Stimulated activated CD4-positive, alpha-beta T cell treated with anti-CD3 and anti-CD28 coated beads, Interleukin-12 subunit alpha, Interleukin-12 subunit beta, amount 100 ng/mL, for 24 hours (primary cell): ENCODE results near the gene IRAK4.

ENCODE experiments used
- DNase-seq, 2 experiments: peaks; one replicate each; pipeline ENCODE4 v3.0.0-alpha.2; 2020; ENCODE audit warnings: low read depth in 2 of 2

IRAK4 gene

DNA sequence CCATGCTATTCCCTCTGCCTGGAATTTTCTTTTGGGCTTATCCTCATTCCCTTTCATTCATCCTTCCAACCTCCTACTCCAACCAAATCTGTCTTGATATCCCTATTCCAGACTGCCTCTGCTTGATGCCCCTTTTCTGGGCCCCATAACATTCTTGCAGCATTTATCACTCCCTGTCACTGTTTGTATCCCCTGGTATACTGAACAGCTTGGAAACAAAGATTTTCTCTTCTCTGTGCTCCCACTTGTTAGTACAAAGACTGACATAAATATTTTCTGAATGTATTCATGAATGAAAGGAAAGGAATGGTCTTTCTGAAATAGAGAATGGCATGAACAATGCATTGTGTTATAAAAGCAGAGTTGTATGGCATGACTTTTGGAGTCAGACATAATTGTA is 7.5 kb downstream of the IRAK4 start:
- no peak for DNase-seq

DNA sequence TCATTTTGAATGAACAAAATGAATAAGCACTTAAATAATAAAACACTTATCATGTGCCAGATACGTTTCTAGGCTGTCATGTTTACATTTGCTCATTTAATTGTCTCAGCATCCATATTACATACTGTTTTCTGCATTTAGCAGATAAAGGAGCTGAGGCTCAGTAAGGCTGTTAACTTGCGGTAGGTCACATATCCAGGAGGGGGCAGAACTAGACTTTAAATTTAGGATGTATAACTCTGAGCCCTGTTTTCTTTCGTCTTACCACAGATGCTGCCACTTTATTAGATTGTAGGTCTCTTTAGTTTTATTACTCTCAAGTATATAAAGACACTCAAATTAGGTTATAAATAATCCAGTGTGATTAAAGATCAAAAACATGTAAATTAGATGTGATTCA is 17.7 kb downstream of the IRAK4 start:
- no peak for DNase-seq

DNA sequence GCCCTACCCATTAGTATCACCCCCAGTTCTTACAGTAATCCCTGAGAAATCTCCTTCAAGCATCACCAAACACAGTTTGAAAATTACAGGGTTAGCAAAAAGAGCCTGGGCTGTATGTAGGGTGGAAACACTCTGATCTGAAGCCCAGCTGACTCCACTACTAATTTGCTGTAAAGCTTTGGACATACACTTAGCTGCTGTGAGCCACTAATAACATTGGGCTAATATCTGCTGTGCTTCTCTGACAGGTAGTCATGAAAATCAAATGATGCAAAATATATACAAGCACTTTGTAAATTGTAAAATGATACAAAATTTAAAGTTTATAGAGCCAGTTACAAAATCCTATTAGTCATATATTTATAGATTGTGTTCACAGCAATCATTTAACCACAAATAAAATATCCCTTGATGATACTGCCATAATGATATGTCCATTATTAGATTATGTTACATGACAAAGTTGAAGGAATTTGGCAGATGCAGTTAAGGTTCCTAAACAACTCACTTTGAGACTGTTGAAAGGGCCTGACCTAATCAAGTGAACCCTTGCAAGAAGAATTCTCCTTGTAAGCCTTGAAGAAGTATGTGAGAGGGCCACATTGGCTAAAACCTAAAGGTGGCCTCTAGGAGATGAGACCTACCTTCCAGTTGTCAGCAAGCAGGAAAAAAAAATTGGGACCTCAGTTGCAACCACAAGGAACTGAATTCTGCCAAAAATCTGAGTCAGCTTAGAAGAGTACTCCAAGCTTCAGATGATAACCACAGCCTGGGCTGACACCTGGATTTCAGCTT is 28.3 kb downstream of the IRAK4 start:
- no peak for DNase-seq

DNA sequence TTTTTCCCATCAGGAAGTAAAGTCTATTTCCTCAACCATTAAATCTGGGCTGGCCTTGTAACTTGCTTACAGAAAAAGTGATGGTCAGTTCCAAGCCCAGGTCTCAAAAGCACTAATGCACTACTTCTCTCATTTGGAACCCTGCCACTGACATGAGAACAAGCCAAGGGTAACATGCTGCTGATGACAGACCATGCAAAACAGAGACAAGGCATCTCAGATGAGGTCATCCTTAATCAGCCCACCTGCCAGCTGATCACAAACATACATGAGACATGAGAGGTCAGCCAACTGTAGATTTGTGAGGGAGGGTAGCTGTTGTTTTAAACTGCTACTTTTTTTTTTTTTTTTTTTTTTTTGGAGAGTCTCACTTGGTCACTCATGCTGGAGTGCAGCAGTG is 31.2 kb downstream of the IRAK4 start:
- no peak for DNase-seq

DNA sequence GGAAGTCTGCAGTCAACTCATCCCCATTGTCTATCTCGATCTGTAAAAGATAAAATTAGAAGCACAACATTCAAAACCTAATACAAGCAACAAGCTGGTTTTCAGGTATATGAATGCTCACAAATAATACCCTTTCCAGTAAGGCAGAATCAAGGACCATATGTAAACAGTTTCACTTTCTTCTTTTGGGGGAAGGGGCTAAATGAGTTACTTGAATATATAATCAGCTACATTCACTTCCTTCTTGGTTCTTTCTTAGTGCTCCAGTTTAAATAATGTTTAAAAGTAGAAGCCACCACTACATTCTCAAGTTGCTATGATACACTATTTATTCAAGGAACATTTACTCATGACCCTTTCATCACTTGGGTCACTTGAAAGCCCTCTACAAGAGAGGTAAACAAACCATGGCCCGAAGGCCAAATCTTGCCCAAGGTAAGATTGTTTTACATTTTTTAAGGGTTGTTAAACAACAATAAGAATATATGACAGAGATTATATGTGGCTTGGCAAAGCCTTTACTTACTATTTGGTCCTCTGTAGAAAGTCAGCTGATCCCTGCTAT is 37.0 kb downstream of the IRAK4 start:
- DNase-seq, result no peak

DNA sequence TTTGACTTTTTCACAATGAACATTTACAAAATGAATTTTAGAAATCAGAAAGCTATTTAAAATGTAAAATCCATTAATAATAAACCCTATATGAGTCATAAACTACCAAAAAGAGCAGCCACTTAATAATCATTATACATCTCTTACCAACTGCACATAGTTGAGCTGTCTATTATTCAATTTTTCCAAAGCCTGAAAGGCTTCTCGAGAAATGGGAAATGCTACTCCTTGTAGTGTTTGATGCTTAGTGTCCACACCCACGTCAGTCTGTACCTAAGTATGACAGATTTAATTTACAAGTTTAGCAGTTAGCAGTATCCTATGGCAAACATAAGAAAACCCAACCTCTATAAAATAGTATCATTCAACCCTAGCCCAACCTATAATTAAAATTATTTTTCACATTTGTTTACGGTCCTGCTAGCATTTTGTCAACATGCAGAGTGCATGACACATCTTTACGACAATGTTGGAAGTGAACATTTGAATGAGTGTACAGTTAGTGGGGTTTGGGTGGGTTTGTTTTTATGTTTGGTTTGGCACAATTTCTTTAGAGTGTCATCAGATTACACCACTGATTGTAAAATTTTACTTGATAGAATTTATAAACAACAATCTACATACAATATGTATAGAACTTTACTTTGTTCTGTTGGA is 38.9 kb downstream of the IRAK4 start:
- DNase-seq, result no peak

DNA sequence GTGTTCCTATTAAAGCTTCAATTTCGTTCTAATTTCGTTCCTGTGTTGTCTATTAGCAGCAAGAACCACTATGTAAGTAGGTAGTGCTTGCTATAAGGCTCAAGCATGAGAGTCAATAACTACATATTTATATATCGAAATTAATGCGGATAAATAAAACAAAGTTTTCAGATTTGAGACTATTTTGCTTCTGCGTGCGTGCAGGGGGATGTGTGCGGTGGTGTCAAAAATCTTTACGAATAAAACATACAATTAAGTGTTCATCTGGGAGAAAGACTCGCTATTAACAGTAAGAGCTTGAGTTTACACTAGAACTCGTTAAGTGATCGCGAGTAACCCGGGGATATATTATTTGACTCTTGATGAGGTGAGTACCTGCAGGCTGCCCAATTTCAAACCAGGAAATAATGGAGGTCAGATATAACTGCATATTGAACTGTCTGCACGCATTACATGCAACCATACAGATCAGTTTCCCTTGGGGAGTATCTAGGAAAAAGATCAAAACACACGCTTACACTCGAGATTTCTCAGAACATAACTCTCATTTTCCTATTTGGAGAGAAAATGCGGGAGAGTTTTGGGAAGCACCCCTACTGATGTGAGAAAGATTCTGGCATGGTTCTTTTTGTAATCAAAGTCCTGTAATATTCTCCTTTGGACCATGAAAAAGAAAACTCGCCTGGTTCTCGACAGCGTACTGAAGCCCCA is 46.6 kb downstream of the IRAK4 start:
- no peak for DNase-seq

DNA sequence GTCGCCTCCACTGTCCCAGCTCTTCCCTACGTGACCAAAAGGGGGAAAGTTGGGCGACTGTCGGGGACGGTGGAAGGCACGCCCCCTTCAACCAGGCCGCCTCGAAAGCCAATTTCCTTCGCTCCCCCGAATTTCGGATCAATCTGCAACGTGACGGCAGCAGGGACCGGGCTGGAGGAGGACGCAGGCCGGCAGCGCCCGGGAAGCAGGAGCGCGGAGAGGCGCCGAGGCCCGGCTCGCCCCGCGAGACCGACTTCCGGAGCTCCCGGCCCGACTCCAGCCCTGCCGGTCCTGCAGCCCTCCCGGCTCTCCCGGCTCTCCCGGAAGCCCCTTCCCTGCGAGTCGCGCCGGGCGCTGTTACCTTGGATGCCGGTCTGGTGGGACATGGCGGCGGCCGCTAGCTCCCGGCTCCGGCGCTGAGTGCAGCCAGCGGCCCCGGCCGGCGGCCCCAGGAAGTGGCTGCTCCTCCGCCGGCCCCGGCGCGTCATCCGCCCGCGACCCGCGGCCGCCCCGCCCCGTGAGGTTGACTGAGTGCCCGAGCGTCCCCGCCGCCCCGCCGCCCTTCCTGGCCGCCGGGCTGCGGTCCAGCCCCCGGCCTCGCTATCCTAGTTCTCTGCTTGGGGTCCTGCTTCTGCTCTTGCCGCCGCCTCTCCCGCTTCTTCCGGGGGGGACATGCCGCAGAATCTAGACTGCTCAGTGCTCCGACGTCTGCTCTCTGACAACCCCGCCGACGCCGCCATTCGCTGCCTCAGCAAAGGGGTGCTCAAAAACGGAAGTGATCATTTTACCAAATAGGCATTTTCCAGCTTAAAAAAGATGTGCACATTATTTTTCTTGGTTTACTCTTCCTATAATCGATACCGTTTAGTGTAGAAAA is 47.3 kb downstream of the IRAK4 start, which contains the start of gene TWF1:
TSS of gene TWF1 (minus strand) at position 458 of the 877 bp plus-strand sequence. CDS start at position 386, 72 bp downstream.
- peak; percentile 70 to 76 for DNase-seq

DNA sequence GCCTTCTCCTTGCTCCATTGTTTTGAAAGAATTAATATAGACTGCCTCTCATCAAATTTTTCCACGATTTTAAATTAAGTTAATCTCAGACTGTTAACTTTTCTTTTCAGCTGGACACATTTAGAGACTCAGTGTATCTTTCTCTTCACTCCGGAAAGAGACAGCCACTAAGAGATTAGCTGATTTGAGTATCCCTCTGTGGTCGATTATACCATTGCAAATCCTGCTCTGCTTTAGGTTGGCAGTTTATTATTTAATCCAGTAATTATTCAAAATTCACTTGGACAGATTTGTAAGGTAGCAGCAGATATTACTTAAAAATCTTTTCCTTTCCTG is 48.0 kb downstream of the IRAK4 start:
- no peak for DNase-seq

DNA sequence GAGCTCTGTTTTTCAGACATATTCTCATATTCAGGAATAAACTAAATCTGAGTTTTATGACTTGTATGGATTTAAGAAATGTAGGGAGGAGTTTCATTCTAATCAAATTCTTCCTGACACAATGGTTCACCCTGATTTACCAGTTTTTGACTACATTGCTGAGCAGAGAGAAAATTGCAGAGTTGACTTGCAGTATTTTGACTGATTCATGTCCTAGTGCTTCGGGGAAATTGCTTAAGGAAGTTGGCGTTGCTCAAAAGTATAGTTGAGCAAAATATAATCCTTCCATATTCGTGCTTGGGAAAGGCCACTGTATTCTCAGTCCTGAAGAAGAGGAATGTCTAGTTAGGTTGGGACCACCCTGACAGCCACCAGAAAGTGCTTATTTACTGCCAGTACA is 48.6 kb downstream of the IRAK4 start:
- no peak for DNase-seq

DNA sequence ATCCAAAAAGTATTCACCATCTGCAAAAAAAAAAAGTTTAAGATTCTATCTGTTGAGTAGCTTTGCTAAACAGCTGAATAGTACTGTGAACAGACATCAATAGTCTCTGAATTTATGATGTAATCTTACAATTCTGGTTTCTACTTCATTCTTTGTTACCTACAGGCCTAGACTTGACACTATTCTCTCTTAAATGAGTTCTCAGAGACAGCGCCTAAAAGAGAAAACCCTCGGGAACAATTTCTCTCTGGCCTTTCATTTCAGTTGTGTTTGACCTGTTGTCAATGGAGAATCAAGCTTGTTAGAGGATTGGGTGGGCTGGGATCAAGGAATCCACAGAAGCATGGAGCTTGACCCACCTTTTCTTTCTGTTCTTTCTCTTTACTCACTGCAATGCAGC is 53.3 kb downstream of the IRAK4 start:
- DNase-seq, result no peak

DNA sequence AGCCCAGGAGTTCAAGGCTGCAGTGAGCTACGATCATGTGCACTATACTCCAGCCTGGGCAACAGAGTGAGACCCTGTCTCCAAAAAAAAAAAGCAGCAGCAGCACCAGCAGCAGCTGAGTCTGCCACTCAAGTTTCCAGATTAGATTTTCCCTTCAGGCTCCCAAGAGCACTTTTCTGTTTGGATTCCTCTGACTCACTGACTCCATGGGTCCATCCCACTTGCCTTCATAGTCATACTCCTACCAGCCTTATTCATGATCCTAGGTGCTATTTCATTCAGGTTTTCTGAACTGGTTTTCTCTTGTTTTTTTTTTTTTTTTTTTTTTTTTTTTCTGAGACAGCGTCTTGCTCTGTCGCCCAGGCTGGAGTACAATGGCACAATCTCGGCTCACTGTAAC is 54.2 kb downstream of the IRAK4 start:
- DNase-seq, result no peak

DNA sequence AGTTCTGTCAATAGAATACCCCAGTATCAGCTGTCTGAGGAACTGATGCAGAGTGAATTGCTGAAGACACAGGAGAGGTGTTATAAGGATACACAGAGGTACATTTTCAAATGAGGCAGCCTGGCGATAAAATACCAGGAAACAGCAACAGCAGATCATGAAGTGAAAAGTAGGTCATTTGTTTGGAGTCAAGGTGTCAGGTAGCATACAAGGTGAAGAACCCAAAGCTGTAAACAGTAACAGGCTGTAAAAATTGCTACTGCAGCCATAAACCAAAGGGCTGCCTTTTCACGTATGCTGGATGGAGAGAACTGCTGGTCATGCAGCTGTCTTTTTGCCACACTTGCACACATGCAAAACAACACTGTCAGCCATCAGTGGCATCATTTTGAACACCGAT is 56.7 kb downstream of the IRAK4 start:
- DNase-seq, result no peak

DNA sequence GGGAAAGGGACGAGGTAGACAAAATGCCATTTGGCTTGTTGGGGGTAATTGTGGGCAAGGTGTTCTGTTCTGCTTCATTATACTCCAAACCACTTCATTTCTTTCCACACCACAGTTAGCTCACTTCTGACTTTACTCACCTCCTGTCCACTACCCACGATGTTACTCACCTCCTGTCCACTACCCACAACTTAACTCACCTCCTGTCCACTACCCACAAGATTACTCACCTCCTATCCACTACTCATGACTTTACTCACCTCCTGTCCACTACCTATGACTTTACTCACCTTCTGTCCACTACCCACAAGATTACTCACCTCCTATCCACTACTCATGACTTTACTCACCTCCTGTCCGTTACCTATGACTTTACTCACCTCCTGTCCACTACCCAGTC is 57.4 kb downstream of the IRAK4 start:
- DNase-seq, result no peak

DNA sequence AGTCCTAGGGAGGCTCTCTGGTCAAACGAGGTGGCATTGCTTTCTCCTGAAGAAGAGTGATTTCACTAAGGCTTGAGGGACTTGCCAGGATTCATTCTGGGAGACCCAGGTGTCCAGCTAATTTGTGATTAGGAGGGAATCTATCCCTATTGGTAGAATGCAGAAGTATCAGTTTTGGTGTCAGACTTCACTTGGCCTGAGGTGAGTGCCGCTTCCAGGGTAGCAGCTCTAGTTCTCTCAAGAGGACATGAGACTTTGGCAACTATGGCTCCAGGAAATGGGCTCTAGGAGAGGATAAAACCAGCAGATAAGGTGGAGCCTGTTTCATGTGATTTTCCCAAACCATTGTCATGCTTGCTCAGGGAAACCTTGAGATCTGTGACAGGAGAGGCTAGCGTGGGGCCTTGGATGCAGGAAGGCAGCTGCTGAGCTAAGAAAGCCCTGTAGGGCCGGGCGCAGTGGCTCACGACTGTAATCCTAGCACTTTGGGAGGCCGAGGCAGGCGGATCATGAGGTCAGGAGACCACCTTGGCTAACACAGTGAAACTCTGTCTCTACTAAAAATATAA is 65.5 kb downstream of the IRAK4 start:
- no peak for DNase-seq

DNA sequence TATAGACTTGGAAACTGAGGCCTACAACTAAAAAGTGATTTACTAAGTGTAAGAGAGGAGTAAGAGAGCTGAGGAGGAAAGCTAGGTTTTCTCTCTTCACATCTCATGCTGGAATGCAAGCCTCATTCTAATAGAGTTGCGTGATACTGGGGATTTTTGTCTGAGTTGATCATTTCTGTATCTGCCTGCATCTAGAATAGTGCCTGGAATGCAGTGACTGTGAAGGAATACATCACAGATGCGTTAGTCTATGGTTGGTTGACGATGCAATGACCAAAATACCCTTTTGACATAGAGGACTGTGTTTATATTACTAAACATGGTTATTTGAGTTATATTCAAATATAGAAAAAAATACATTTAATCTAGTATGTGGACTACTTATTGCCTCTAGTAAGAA is 67.9 kb downstream of the IRAK4 start:
- DNase-seq, result no peak

DNA sequence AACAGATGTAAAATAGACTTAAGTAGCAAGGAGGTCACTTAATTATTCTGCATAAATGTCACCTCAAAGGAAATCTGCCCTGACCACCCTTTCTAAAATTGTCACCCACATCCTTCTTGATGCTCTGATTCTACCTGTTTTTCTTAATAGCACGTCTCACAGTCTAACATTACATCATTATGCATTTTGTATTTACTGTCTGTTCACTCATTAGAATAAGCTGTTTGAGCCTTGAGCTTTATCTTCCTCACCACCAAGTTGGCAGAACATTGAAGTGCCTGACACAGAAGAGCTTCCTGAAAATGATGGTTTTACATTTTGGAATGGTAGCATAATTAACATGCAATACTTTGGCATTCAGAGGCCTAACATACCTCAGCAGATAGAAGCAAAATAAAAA is 68.3 kb downstream of the IRAK4 start:
- DNase-seq, result no peak

DNA sequence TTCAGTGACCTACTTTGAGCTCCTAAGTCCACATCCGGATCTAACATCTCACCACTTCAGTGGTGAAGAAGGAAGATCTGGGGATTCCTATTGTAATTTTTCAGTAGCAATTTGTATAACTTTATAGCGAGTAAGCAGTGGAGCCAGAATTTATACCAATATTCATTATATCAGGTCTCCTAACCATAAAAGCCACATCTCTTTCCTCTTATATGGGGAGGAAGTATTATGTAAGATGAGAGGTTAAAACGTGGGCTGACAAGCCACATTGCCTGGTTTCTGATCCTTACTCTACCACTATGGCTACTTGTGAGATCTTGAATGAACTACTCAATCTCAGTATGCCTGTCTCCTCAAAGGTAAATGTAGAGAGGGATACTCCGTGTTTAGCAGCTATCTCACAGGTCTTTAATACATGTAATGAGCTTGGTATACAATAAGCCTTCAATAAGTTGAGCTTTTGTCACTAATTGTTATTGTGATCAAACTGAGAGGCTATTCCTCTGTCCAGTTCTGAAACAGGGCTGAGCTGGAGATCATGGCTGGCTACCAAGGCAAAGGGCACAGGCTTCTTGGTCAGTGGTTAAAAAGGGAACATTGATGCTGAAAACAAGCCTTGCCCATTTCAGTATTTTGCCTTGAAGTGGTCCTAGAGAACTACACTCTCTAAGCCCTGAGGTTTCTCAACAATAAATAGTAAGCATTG is 73.9 kb downstream of the IRAK4 start:
- no peak for DNase-seq

DNA sequence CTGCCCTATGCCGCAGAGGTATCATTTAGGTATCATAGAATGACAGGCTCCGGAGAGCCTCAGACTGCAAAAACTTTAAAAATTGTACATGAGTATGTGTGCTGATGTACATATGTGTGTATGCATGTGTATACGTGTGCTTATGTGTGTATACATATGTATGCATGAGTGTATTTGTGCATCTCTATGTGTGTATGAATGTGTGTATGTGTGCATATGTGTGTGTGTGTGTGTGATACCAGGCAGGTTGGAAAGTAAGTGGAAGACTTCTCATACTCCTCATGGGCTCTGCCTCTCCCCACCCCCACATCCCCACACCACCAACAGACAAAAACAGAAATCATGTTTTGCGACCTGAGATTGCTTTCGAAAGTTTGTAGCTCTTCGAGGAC is 76.5 kb downstream of the IRAK4 start:
- no peak for DNase-seq

DNA sequence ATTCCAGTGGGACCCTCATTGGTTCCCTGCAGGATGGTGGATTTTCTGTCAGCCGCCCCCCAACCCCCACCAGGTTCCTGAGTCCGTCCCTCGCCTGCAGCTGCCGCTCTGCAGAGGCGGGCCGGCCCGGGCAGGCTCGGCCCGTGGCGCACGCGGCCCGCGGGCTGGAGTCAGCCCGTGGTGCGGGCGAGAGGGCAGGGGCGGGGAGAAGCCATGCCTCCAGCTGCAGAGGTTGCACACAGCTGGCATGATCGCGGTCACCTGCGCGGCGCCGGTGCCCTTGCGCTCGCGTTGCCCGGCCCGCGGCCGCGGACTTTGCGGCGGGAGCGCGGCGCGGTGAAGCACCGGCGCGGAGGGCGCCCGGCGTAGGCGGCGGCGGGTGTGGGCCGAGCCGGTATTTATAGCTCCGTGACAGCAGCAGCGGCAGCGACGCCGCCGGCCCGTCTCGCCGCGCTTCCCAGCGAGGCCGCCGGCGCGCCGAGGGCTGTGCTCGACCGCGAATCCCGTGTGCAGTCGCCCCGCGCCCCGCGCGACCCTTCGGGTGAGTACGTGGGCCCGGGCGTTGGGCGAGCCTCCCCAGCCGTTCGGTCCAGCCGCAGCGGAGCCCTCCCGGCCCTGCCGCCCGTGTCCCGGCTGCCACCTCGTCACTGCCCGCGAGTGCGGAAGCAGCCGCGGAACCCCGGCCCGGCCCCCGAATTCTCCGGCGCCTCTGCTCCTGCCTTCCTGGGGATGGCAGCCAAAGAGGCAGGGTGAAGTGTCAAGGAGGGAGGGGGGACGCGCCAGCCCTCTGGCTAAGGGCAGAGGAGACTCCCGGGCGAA is 77.1 kb downstream of the IRAK4 start, which contains the start of gene TMEM117:
TSS of gene TMEM117 (plus strand) at position 426 of the 819 bp plus-strand sequence.
- DNase-seq, result peak; percentile 38 to 42
